Stimulated activated CD4-positive, alpha-beta T cell treated with anti-CD3 and anti-CD28 coated beads, Interleukin-2, amount 100 ng/mL, for 4 hours (primary cell): Measurements from ENCODE around the gene AMY1A.
"Not testable (repeated sequence)": the region's sequence is repeated elsewhere in the genome, so short reads cannot be mapped to it uniquely, and the experiment has no call there.

Source experiments
- DNase-seq: peaks from one replicate; pipeline ENCODE4 v3.0.0-alpha.2; 2020; ENCODE audit warnings: low read depth

The AMY1A gene

GRCh38 chr1:103655460-103655859 is at the start of gene AMY1A:
AMY1A (plus strand) TSS chr1:103655760; CDS start chr1:103656331, 571 bp downstream.
- DNase-seq, result not testable (repeated sequence)

GRCh38 chr1:103616362-103616761 is 39.2 kb upstream of the AMY1A start:
- no peak for DNase-seq

GRCh38 chr1:103616994-103617477 is 38.5 kb upstream of the AMY1A start, which contains the start of gene AMY2A:
AMY2A (plus strand) TSS chr1:103617427; CDS start chr1:103617441, 14 bp downstream.
- not testable (repeated sequence) for DNase-seq

GRCh38 chr1:103627436-103627835 is 28.1 kb upstream of the AMY1A start:
- not testable (repeated sequence) for DNase-seq

- DNase-seq, result not testable (repeated sequence)
Measured at GRCh38 chr1:103641194-103641593, 14.4 kb upstream of the AMY1A start.

GRCh38 chr1:103643908-103644307 is 11.7 kb upstream of the AMY1A start:
- DNase-seq, result not testable (repeated sequence)

GRCh38 chr1:103650305-103650704 is 5.3 kb upstream of the AMY1A start:
- DNase-seq, result not testable (repeated sequence)

GRCh38 chr1:103650889-103651288 is 4.7 kb upstream of the AMY1A start:
- not testable (repeated sequence) for DNase-seq

GRCh38 chr1:103654133-103654532 is 1.4 kb upstream of the AMY1A start:
- DNase-seq, result not testable (repeated sequence)

- not testable (repeated sequence) for DNase-seq
Measured at GRCh38 chr1:103676335-103676734, 20.8 kb downstream of the AMY1A start.

GRCh38 chr1:103696110-103696509 is 40.5 kb downstream of the AMY1A start, which contains the start of gene AMY1B:
AMY1B (minus strand) TSS chr1:103696210; CDS start chr1:103695639, 571 bp downstream.
- DNase-seq, result not testable (repeated sequence)

- DNase-seq, result not testable (repeated sequence)
Measured at GRCh38 chr1:103697430-103697829, 41.9 kb downstream of the AMY1A start.

GRCh38 chr1:103700669-103701068 is 45.1 kb downstream of the AMY1A start:
- not testable (repeated sequence) for DNase-seq

GRCh38 chr1:103701256-103701655 is 45.7 kb downstream of the AMY1A start:
- not testable (repeated sequence) for DNase-seq

- not testable (repeated sequence) for DNase-seq
Measured at GRCh38 chr1:103707670-103708069, 52.1 kb downstream of the AMY1A start.

GRCh38 chr1:103710381-103710780 is 54.8 kb downstream of the AMY1A start:
- DNase-seq, result not testable (repeated sequence)
